OCI-LY1 (cell line): ENCODE measurements around the gene CYYR1.

ENCODE experiments used
- H2AFZ ChIP-seq: fragments of 200-600 bp; sonication (generic), shearing (Covaris generic); 2 replicates; pipeline ENCODE4 v1.6.0; 2014; ENCODE audit warnings: antibody characterized with exemption, mild to moderate bottlenecking, low read length
- H3F3A ChIP-seq: fragments of 200-600 bp; sonication (generic), shearing (Covaris generic); 2 replicates; pipeline ENCODE4 v1.6.0; 2014; ENCODE audit warnings: mild to moderate bottlenecking, antibody characterized with exemption, low read length, moderate library complexity; ENCODE audit not compliant: insufficient read depth
- H3K27ac ChIP-seq: fragments of 200-600 bp; sonication (generic); 2 replicates; pipeline ENCODE4 v1.5.1; 2014; ENCODE audit warnings: low read length, mixed run types, mild to moderate bottlenecking, low read depth; ENCODE audit not compliant: poor library complexity, severe bottlenecking
- H3K27me3 ChIP-seq: fragments of 200-600 bp; sonication (generic); 2 replicates; pipeline ENCODE4 v1.6.0; 2014; ENCODE audit warnings: antibody characterized with exemption, mild to moderate bottlenecking, low read length, moderate library complexity; ENCODE audit not compliant: insufficient read depth
- H3K36me3 ChIP-seq: fragments of 200-600 bp; sonication (generic); 2 replicates; pipeline ENCODE4 v1.6.1; 2014; ENCODE audit warnings: mild to moderate bottlenecking, antibody characterized with exemption, low read length, moderate library complexity, mixed read lengths; ENCODE audit not compliant: insufficient read depth
- H3K4me1 ChIP-seq: fragments of 200-600 bp; sonication (generic); 2 replicates; pipeline ENCODE4 v1.5.1; 2014; ENCODE audit warnings: mild to moderate bottlenecking, low read length, moderate library complexity; ENCODE audit not compliant: insufficient read depth, severe bottlenecking
- H3K4me2 ChIP-seq: fragments of 200-600 bp; sonication (generic), shearing (Covaris generic); 2 replicates; pipeline ENCODE4 v1.6.1; 2014; ENCODE audit warnings: low read length
- H3K4me3 ChIP-seq: fragments of 200-600 bp; sonication (generic); 2 replicates; pipeline ENCODE4 v1.5.1; 2014; ENCODE audit warnings: low read length, low read depth, mild to moderate bottlenecking, mixed read lengths; ENCODE audit not compliant: poor library complexity, severe bottlenecking
- H3K79me2 ChIP-seq: fragments of 200-600 bp; shearing (Covaris generic); 2 replicates; pipeline ENCODE4 v1.6.1; 2016; ENCODE audit warnings: mixed run types, low read length, mixed read lengths; ENCODE audit not compliant: insufficient read depth
- H3K9ac ChIP-seq: fragments of 200-600 bp; sonication (generic), shearing (Covaris generic); 2 replicates; pipeline ENCODE4 v1.6.1; 2014; ENCODE audit warnings: mild to moderate bottlenecking, low read length, mixed read lengths
- H3K9me2 ChIP-seq: fragments of 200-600 bp; sonication (generic), shearing (Covaris generic); 2 replicates; pipeline ENCODE4 v1.6.1; 2014; ENCODE audit warnings: low read depth, mild to moderate bottlenecking, low read length, mixed read lengths
- H3K9me3 ChIP-seq: fragments of 200-600 bp; shearing (Covaris generic); 2 replicates; pipeline ENCODE4 v1.6.1; 2014; ENCODE audit warnings: low read length, mixed read lengths
- H4K20me1 ChIP-seq: fragments of 200-600 bp; sonication (generic), shearing (Covaris generic); 2 replicates; pipeline ENCODE4 v1.6.0; 2016; ENCODE audit warnings: mild to moderate bottlenecking, low read length; ENCODE audit not compliant: insufficient read depth
- CTCF ChIP-seq: fragments of 200-600 bp; sonication (generic), shearing (Covaris generic); IDR thresholded peaks from 2 replicates; pipeline ENCODE4 v1.5.1; 2017; ENCODE audit warnings: mild to moderate bottlenecking, antibody characterized with exemption, low read length, moderate library complexity, mixed read lengths
- EZH2 ChIP-seq: fragments of 200-600 bp; sonication (generic), shearing (Covaris generic); IDR thresholded peaks from 2 replicates; pipeline ENCODE4 v1.8.0; 2017; ENCODE audit warnings: borderline replicate concordance, mixed run types, mild to moderate bottlenecking, antibody characterized with exemption, low read length, moderate library complexity, mixed read lengths

The CYYR1 gene

GRCh38 chr21:26487981-26488480, 85.1 kb downstream of the CYYR1 start:
- Histone ChIP-seq H3K27ac (no peak overlapping the region), H3K4me2 (no peak overlapping the region)

GRCh38 chr21:26473471-26473870, 99.6 kb downstream of the CYYR1 start:
- Histone ChIP-seq H3K36me3 (no peaks in the 10 kb centered on the region), H4K20me1 (no peaks in the 10 kb centered on the region), H3K27ac (no peak overlapping the region), H3K4me2 (no peak overlapping the region), H3K9me2 (no peaks in the 10 kb centered on the region), H3K9ac (no peak overlapping the region), H3F3A (no peaks in the 10 kb centered on the region), H3K79me2 (no peaks in the 10 kb centered on the region), H2AFZ (no peak overlapping the region), H3K27me3 (no peaks in the 10 kb centered on the region), H3K9me3 (no peaks in the 10 kb centered on the region), H3K4me1 (no peaks in the 10 kb centered on the region), H3K4me3 (no peak overlapping the region)
- TF ChIP-seq CTCF (no peak), EZH2 (no peak)

More at GRCh38 chr21:26487981-26488480, 85.1 kb downstream of the CYYR1 start:
- Histone ChIP-seq H3K27me3 (peaks cover 3% of the 10 kb centered on the region; the same call in 1 of the 2 replicates), H2AFZ (no peak overlapping the region), H3K9me3 (no peaks in the 10 kb centered on the region; the same call in 1 of the 2 replicates), H3K4me3 (no peak overlapping the region), H3K4me1 (no peaks in the 10 kb centered on the region), H4K20me1 (no peaks in the 10 kb centered on the region), H3K79me2 (no peaks in the 10 kb centered on the region), H3K36me3 (no peaks in the 10 kb centered on the region), H3F3A (no peaks in the 10 kb centered on the region), H3K9me2 (no peaks in the 10 kb centered on the region), H3K9ac (no peak overlapping the region)
- TF ChIP-seq CTCF, result no peak
- no peak for TF ChIP-seq EZH2

GRCh38 chr21:26471099-26471471, 102.0 kb downstream of the CYYR1 start:
- H3K9me3 ChIP-seq, result no peaks in the 10 kb centered on the region
- TF ChIP-seq CTCF (no peak), EZH2 (no peak)
- H3K27me3 ChIP-seq, result no peaks in the 10 kb centered on the region
- H3K4me1 ChIP-seq, result no peaks in the 10 kb centered on the region
- H3K4me3 ChIP-seq, result no peak overlapping the region
- no peak overlapping the region for H3K4me2 ChIP-seq
- no peak overlapping the region for H3K27ac ChIP-seq
- H2AFZ ChIP-seq, result no peak overlapping the region
- H3K79me2 ChIP-seq, result no peaks in the 10 kb centered on the region
- H3F3A ChIP-seq, result no peaks in the 10 kb centered on the region
- H3K9ac ChIP-seq, result no peak overlapping the region
- H3K36me3 ChIP-seq, result no peaks in the 10 kb centered on the region
- H4K20me1 ChIP-seq, result no peaks in the 10 kb centered on the region
- H3K9me2 ChIP-seq, result no peaks in the 10 kb centered on the region
